Stomach (tissue), 4 donors: ENCODE data around the gene UGT1A7.

Experiments
- EP300 ChIP-seq: sonication (generic); formaldehyde crosslinking; IDR thresholded peaks from one replicate; pipeline ENCODE4 v1.6.1; 2017; ENCODE audit warnings: antibody characterized with exemption
- POLR2AphosphoS5 ChIP-seq, 3 donors: sonication (generic); formaldehyde crosslinking; IDR thresholded peaks; one replicate each; pipeline ENCODE4 v1.6.1; 2016; ENCODE audit warnings: antibody characterized with exemption in 3 of 3

- no peak for TF ChIP-seq EP300
- TF ChIP-seq POLR2AphosphoS5 (IDR thresholded peaks at IDR 0.05): no peak
Observed at GRCh38 chr2:233764264-233764663, 82.6 kb downstream of the UGT1A7 start.
